Left lobe of liver (tissue), 2 donors: Measurements from ENCODE around the gene CHADL. TPM values are rescaled to one million over a fixed set of nuclear protein-coding genes. Genes with fewer than 3 reads are reported as not detected.
"Not testable (repeated sequence)": the region's sequence is repeated elsewhere in the genome, so short reads cannot be mapped to it uniquely, and the experiment has no call there.

ENCODE experiments used
- ATAC-seq: fragments of 200-7000 bp; cut with Tn5 transposase; one replicate; pipeline ENCODE4 v1.9.1; 2020; ENCODE audit warnings: mild to moderate bottlenecking, moderate library complexity
- DNase-seq: peaks from one replicate; pipeline ENCODE4 v3.0.0-alpha.2; 2020; ENCODE audit warnings: low spot score
- total RNA-seq: library from RNA; stranded (reverse); gene quantifications from one replicate; pipeline ENCODE4 v1.2.1, GENCODE V29; 2021
- donor health status: DM: no; HTN: no; CAD: no; lungs with moderate emphysema.
- donor health status: DM: no; HTN: yes; CAD: no.

CHADL gene
- total RNA-seq, 1 donor from 2014 or later: 2.5 TPM

DNA sequence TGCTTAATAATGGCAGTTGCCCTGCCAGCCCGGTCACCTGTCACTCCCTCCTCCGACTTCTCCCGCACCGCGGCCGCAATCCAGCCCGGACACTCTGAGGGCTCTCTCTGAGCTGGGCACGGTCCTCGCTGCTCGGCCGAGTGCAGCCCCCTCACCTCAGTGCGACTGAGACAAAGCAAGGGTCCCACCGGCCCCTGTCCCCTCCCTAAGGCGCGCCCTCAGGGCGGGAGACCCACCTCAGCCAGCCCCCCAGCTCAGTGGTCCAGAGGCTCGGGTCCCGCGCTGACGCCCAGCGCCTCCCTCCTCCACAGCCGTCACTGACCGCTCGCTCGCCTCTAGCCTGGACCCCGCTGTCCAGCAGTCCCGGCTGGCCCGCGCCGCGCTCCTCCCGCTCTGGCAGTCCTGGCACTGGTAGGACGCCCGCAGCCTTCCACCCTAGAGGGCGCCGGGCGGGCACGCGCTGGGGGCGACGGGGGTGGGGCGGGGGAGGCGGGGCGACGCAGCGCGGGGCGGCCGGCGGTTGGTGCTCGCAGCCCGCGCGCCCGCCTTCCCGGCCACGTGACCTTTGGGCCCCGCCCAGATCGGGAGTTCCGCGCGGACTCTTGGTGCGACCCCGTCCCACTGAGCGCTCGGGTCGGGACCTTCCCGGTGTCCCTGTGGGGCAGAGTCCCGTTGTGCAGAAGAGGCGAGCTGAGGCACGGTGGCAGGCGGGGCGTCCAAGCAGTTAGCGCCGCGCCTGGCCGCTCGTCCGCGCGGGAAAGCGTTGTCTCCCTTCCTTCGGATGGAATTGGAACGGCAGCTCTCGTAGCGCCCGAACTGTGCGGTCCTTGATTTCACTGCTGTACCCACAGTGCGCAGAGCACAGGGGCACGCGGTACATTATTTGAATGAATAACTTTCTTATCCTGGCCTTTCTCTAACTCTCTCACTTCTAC lies 43.4 kb downstream of the CHADL start:
- ATAC-seq (peak; percentile 92), DNase-seq (peak; percentile 93)

DNA sequence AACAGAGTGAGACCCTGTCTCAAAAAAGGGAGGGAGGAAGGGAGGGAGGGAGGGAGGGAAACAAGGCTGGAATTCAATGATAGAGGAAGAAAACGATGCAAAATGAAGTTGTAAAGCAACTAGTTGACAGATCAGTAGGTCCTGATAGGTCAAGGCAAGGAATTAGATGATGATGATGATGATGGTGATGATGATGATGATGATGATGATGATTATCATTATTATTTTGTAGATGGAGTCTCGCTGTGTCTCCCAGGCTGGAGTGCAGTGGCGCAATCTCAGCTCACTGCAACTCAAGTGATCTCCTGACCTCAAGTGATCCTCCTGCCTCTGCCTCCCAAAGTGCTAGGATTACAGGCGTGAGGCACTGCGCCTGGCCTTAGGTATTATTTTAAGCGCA lies 46.9 kb downstream of the CHADL start:
- DNase-seq (no peak), ATAC-seq (no peak)

DNA sequence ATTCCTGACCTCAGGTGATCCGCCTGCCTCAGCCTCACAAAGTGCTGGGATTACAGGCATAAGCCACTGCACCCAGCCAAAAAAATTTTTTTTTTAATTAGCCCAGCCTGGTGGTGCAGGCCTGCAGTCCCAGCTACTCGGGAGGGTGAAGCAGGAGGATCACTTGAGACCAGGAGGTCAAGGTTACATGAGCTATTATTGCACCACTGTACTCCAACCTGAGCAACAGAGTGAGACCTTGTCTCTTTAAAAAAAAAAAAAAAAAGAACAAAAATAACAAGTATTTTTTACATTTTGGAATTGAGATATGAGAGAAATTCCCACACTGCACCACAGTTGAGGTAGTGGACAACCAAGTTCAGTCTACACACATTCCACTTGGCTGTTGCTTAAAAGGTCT lies 49.3 kb downstream of the CHADL start:
- DNase-seq: no peak
- ATAC-seq: peak; percentile 19

DNA sequence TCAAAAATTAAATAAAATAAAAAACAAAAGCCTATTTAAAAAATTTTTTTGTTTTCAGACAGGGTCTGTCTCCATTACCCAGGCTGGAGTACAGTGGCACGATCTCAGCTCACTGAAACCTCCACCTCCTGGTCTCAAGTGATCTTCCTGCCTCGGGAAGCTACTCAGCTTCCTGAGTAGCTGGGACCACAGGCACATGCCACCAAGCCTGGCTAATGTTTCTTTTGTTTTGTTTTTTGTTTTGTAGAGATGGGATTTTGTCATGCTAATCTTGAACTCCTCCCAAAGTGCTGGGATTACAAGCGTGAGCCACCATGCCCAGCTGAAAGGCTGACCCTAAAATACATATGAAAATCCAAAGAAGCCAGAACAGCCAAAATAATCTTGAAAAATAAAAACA lies 56.1 kb downstream of the CHADL start:
- DNase-seq (no peak), ATAC-seq (no peak)

DNA sequence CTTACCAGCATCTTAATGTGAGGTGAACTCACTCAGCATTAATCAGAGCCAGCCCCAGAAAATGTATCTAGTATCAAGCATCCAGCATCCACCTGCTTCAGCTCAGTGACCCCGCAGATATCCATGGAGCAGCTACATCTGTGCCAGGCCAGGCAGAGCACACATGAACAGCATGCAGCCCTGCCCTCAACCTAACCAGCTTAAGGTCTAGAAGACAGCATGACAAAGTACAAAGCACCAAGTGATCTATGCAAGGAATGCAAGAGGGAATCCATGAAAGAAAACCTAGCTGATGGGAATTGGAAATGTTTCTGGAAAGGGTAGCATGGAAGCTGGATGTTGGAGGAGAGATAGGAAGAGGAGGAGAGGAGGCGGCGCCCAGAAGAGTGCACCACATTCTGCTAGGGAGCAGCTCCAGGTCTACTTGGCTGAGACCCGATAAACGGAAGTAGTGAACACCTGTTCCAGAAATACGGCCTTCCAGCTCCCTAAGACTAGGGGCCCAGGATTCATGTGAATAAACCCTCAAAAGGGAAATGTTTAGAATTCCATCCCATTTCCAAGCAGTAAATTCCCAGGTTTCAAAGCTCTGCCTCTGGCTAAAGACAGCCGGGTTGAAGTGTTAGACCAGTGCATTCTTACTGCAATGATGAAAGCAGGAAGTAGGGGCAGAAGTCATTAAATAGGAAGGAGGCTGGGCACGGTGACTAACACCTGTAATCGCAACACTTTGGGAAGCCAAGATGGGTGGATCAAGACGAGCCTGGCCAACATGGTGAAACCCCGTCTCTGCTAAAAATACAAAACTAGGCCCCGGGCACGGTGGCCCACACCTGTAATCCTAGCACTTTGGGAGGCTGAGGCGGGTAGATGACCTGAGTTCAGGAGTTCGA lies 59.1 kb downstream of the CHADL start:
- no peak for ATAC-seq
- DNase-seq: no peak

DNA sequence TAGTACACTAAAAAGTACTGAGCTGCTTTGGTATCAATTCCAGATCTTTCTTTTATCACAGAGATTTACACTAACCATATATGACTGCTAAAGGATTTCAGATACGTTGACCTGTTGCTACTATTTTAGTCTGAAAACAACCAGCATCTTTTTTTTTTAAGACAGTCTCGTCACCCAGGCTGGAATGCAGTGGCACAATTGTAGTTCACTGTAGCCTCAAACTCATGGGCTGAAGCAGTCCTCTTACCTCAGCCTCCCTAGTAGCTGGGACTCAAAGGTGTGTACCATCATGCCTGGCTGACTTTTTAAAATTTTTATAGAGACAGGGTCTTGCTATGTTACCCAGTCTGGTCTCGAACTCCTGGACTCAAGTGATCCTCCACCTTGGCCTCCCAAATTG lies 59.8 kb downstream of the CHADL start:
- no peak for ATAC-seq
- DNase-seq: no peak

DNA sequence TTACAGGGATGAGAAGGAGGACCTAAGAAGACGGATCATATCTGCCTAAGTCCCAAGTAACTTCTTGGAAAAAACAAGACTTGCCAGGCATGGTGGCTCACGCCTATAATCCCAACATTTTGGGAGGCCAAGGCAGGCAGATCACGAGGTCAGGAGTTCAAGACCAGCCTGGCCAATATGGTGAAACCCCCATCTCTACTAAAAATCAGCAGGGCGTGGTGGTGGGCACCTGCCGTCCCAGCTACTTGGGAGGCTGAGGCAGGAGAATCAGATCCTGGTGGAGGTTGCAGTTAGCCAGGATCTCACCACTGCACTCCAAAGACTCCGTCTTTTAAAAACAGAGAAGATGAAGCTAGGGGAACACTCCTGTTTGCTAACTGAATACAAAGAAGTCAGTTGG lies 60.4 kb downstream of the CHADL start:
- ATAC-seq, DNase-seq: not testable (repeated sequence)

Other genes starting within 250 kb of the CHADL start
- 24.4 TPM for gene EP300, start 148.3 kb downstream of the CHADL start, total RNA-seq
- 12.7 TPM for gene L3MBTL2, start 35.6 kb downstream of the CHADL start, total RNA-seq
- gene RANGAP1, start 45.3 kb upstream of the CHADL start, total RNA-seq: 34.7 TPM
- gene ZC3H7B, start 60.6 kb upstream of the CHADL start, total RNA-seq: 53.8 TPM
- 26.3 TPM for gene TEF, start 141.0 kb upstream of the CHADL start, total RNA-seq
- gene TOB2, start 205.9 kb upstream of the CHADL start, total RNA-seq: 40.1 TPM
- 14.6 TPM for gene PHF5A, start 227.8 kb upstream of the CHADL start, total RNA-seq
- 71.8 TPM for gene ACO2, start 228.2 kb upstream of the CHADL start, total RNA-seq